ENCODE data around the gene FGFR2.

Gene FGFR2

GRCh38 chr10:121598263-121599249 lies at the start of gene FGFR2:
Gene FGFR2, minus strand, starts transcription at chr10:121598444. Its CDS starts 4,627 bp downstream, at chr10:121593817.
- DNase-seq (ENCODE audit: insufficient read length, low spot score), result no peak
- no peak for FAIRE-seq

GRCh38 chr10:121647401-121647800 lies 49.2 kb upstream of the FGFR2 start:
- no peak for FAIRE-seq
- no peak for DNase-seq (ENCODE audit: insufficient read length, low spot score)

- FAIRE-seq (no peak), DNase-seq (ENCODE audit: insufficient read length, low spot score) (no peak)
Observed at GRCh38 chr10:121645696-121646095, 47.5 kb upstream of the FGFR2 start.

- DNase-seq (ENCODE audit: insufficient read length, low spot score), result no peak
- FAIRE-seq, result no peak
Observed at GRCh38 chr10:121644501-121644900, 46.3 kb upstream of the FGFR2 start.

GRCh38 chr10:121640266-121640665 lies 42.0 kb upstream of the FGFR2 start:
- no peak for FAIRE-seq
- no peak for DNase-seq (ENCODE audit: insufficient read length, low spot score)

- FAIRE-seq, result no peak
Observed at GRCh38 chr10:121639416-121639815, 41.2 kb upstream of the FGFR2 start.

GRCh38 chr10:121637437-121637836 lies 39.2 kb upstream of the FGFR2 start:
- FAIRE-seq, result no peak

More at GRCh38 chr10:121639416-121639815, 41.2 kb upstream of the FGFR2 start:
- DNase-seq (ENCODE audit: insufficient read length, low spot score), result no peak

GRCh38 chr10:121633056-121633455 lies 34.8 kb upstream of the FGFR2 start:
- no peak for FAIRE-seq
- DNase-seq (ENCODE audit: insufficient read length, low spot score), result no peak

More at GRCh38 chr10:121637437-121637836, 39.2 kb upstream of the FGFR2 start:
- no peak for DNase-seq (ENCODE audit: insufficient read length, low spot score)

- no peak for FAIRE-seq
- no peak for DNase-seq (ENCODE audit: insufficient read length, low spot score)
Observed at GRCh38 chr10:121631365-121632029, 33.3 kb upstream of the FGFR2 start.

GRCh38 chr10:121628859-121629258 lies 30.6 kb upstream of the FGFR2 start:
- DNase-seq (ENCODE audit: insufficient read length, low spot score) (no peak), FAIRE-seq (no peak)

- FAIRE-seq (no peak), DNase-seq (ENCODE audit: insufficient read length, low spot score) (no peak)
Observed at GRCh38 chr10:121627876-121628581, 29.8 kb upstream of the FGFR2 start.

- DNase-seq (ENCODE audit: insufficient read length, low spot score), result no peak
- no peak for FAIRE-seq
Observed at GRCh38 chr10:121624836-121625486, 26.7 kb upstream of the FGFR2 start.

GRCh38 chr10:121618906-121619305 lies 20.7 kb upstream of the FGFR2 start:
- no peak for DNase-seq (ENCODE audit: insufficient read length, low spot score)
- FAIRE-seq, result no peak

GRCh38 chr10:121617176-121617575 lies 18.9 kb upstream of the FGFR2 start:
- DNase-seq (ENCODE audit: insufficient read length, low spot score) (no peak), FAIRE-seq (no peak)

GRCh38 chr10:121616291-121616690 lies 18.0 kb upstream of the FGFR2 start:
- no peak for DNase-seq (ENCODE audit: insufficient read length, low spot score)
- FAIRE-seq, result no peak

- FAIRE-seq, result no peak
- no peak for DNase-seq (ENCODE audit: insufficient read length, low spot score)
Observed at GRCh38 chr10:121615836-121616235, 17.6 kb upstream of the FGFR2 start.

- no peak for DNase-seq (ENCODE audit: insufficient read length, low spot score)
Observed at GRCh38 chr10:121615435-121615793, 17.2 kb upstream of the FGFR2 start.

GRCh38 chr10:121614613-121615434 lies 16.6 kb upstream of the FGFR2 start:
- FAIRE-seq, result no peak
- DNase-seq (ENCODE audit: insufficient read length, low spot score), result no peak

More at GRCh38 chr10:121615435-121615793, 17.2 kb upstream of the FGFR2 start:
- no peak for FAIRE-seq

- FAIRE-seq (no peak), DNase-seq (ENCODE audit: insufficient read length, low spot score) (no peak)
Observed at GRCh38 chr10:121613456-121613855, 15.2 kb upstream of the FGFR2 start.

Measured in HTR-8/SVneo (cell line).